NCI-H2227 treated with DMSO at 0.1 percent for 48 hours (cell line): ENCODE data around the gene TMEM209.
"Not testable (repeated sequence)": the region's sequence is repeated elsewhere in the genome, so short reads cannot be mapped to it uniquely, and the experiment has no call there.

Source experiments
- DNase-seq: peaks from one replicate; lab custom pipeline; 2025; lab: John Stamatoyannopoulos, UW

The TMEM209 gene

GRCh38 chr7:130205084-130205947, at the start of gene TMEM209:
TMEM209 (minus strand) TSS chr7:130205406; CDS start chr7:130205375, 31 bp downstream.
- peak; percentile 99 for DNase-seq

- DNase-seq = no peak
These were observed 49.3 kb upstream of the TMEM209 start for GRCh38 chr7:130254555-130254954.

DNA sequence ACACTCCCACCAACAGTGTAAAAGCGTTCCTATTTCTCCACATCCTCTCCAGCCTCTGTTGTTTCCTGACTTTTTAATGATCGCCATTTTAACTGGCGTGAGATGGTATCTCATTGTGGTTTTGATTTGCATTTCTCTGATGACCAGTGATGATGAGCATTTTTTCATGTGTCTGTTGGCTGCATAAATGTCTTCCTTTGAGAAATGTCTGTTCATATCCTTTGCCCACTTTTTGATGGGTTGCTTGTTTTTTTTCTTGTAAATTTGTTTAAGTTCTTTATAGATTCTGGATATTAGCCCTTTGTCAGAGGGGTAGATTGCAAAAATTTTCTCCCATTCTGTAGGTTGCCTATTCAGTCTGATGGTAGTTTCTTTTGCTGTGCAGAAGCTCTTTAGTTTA, 44.4 kb upstream of the TMEM209 start:
- DNase-seq = not testable (repeated sequence)

DNA sequence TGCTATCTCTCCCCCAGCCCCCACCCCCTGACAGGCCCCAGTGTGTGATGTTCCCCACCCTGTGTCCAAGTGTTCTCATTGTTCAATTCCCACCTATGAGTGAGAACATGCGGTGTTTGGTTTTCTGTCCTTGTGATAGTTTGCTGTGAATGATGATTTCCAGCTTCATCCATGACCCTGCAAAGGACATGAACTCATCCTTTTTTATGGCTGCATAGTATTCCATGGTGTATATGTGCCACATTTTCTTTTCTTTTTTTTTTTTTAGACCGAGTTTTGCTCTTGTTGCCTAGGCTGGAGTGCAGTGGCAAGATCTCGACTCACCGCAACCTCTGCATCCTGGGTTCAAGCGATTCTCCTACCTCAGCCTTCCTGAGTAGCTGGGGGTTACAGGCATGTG, 43.6 kb upstream of the TMEM209 start:
- DNase-seq = not testable (repeated sequence)

- DNase-seq = not testable (repeated sequence)
These were observed 41.3 kb upstream of the TMEM209 start for GRCh38 chr7:130246491-130246890.

- not testable (repeated sequence) for DNase-seq
These were observed 38.3 kb upstream of the TMEM209 start for GRCh38 chr7:130243486-130243885.

- DNase-seq = no peak
These were observed 37.2 kb upstream of the TMEM209 start for GRCh38 chr7:130242198-130243014.

- DNase-seq = no peak
These were observed 35.0 kb upstream of the TMEM209 start for GRCh38 chr7:130240240-130240639.

DNA sequence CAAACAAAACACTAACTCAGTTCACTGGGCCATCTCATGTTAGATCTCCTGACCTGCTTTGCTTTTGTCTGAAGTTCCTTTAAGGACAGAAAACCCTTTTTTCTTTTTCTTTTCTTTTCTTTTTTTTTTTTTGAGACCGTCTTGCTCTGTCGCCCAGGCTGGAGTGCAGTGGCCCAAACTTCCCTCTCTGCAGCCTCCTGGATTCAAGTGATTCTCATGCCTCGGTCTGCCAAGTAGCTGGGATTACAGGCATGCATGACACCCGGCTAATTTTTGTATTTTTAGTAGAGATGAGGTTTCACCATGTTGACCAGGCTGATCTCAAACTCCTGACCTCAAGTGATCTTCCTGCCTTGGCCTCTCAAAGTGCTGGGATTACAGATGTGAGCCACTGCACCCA, 31.2 kb upstream of the TMEM209 start:
- DNase-seq = not testable (repeated sequence)

- DNase-seq = no peak
These were observed 28.9 kb upstream of the TMEM209 start for GRCh38 chr7:130234078-130234477.

- no peak for DNase-seq
These were observed 27.0 kb upstream of the TMEM209 start for GRCh38 chr7:130232209-130232608.

DNA sequence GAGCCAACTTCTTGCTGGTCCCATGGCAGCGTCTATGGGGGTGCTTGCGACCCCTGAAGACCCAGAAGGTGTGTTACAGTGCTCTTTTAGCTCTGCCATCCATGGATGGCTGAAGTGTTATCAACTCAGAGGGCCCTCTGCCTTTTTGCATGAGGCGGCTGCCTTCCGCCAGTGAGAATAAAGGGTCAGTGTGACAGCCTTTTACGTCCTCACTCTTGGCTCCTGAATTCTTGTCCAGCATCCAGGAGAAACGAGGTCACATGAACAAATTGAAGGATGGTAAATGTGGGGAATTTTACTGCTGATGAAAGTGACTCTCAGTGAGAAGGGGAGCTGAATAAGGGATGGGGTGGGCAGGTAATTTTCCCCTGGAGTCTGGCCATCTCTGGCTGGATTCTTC, 26.6 kb upstream of the TMEM209 start:
- no peak for DNase-seq

- not testable (repeated sequence) for DNase-seq
These were observed 24.8 kb upstream of the TMEM209 start for GRCh38 chr7:130229981-130230380.

DNA sequence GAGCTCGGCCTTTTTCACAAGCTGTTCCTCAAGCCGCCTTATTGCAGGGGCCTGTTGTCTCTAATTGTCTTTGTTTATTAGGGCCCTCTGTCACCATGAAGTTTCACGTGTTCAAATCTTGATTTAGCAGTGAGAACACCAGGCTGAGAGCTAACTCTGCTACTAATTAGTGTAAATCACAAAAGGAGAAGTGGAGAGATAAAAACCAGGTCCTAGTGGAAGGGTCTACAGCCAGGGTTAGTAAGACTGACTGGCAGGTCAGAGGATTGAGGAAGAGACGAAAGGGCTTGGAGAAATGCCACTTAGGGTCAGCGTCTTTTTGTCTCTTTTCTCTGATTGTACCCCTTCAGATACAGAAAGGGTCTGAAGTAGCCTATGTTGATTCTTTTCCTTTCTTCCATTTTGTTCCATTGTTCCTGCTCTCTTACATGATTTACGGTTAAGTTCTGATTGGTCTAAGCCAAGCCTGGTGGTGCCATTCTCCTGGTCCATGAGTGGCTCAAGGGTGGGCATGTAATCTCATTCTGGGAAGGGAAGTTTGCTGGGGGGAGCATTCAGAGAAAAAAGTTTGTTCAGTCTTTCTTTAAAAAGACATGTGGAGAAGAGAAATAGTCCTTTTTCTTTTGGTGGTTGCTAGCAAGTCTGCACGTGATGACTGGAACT, 23.8 kb upstream of the TMEM209 start:
- DNase-seq = no peak

- no peak for DNase-seq
These were observed 22.8 kb upstream of the TMEM209 start for GRCh38 chr7:130227883-130228575.

- DNase-seq = no peak
These were observed 21.1 kb upstream of the TMEM209 start for GRCh38 chr7:130226333-130226732.

DNA sequence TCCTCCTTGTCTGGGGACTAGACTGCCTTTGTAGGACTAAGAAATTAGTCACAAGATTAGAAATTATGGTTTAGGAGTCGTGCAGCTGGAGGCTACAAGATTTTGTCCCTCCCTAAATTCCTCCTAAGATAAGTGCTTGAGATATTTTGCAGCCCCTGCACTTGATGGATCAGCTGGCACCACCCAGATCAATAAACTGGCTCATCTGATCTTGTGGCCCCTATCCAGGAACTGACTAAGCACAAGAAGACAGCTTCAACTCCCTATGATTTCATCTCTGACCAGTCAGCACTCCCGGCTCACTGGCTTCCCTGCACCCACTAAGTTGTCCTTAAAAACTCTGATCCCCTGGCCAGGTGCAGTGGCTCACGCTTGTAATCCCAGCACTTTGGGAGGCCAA, 19.7 kb upstream of the TMEM209 start:
- DNase-seq = not testable (repeated sequence)

DNA sequence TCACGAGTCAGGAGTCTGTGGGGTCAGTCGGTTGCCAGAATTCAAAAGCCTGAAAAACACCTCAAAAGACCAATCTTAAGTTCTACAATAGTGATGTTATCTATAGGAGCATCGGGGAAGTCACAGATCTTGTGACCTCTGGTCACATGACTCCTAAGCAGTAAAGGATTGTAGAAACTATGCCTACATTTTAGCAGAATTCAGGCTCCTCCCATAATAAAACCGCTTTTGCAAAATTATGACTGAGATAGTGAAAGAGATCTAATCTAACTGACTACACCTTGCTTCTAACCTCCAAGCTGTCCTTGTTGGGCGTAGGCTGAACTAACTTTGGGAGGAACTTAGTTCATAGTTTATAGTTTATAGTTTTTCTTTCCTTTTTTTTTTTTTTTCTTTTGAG, 19.0 kb upstream of the TMEM209 start:
- no peak for DNase-seq

DNA sequence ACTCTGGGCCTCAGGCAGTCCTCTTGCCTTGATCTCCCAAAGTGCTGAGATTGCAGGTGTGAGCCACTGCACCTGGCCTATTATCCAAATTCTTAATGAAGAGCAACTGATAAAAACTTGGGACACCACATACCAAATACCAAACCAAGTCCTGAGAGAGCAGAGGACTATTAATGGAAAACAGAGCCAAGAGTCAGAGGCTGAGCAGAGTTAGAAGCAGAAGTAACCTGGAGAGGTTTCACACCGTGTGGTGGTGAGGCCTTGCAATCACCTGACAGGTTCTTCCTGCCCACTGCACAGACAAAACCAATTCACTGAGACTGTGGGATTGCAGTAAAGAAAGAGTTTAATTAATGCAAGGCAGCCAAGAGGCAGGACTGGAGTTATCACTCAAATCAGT, 18.4 kb upstream of the TMEM209 start:
- DNase-seq = no peak

- DNase-seq = no peak
These were observed 16.5 kb upstream of the TMEM209 start for GRCh38 chr7:130221746-130222145.

DNA sequence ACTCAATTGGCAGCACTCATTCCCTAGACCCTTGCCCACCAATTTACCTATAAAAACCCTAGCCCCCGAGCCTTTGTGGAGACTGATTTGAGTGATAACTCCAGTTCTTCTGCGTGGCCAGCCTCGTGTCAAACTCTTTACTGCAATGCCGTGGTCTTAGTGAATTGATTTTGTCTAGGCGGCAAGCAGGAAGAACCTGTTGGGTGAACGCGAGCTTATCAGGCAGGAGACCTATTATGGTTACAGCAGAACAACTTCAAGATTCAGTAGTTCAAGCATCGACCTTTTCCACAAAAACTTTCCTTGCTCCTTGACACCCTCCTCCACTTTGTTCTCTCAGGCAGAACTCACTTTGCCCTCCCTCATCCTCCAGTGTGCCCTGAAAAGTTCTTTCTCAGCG, 14.7 kb upstream of the TMEM209 start:
- DNase-seq = no peak
